ENCODE measurements around the gene HNRNPA3.
"Not testable (repeated sequence)": the region's sequence is repeated elsewhere in the genome, so short reads cannot be mapped to it uniquely, and the experiment has no call there.

HNRNPA3 gene

GRCh38 chr2:177188482-177189469 is 23.8 kb upstream of the HNRNPA3 start:
- no peak for DNase-seq

DNA sequence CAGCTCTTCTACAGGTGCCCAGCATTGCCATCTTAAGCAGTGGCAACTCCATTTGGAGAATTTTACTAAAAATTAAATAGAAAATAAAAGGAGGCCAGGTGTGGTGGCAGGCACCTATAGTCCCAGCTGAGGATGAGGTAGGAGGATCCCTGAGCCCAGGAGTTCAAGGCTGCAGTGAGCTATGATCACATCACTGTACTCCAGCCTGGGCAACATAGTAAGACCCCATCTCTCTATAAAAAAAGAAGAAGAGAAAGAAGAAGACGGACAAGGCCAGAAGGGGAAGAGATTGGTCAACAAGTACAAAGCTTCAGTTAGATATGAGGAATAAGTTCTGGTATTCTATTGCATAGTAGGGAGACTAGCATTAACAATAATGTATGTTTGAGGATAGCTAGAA is 21.7 kb upstream of the HNRNPA3 start:
- DNase-seq: no peak

DNA sequence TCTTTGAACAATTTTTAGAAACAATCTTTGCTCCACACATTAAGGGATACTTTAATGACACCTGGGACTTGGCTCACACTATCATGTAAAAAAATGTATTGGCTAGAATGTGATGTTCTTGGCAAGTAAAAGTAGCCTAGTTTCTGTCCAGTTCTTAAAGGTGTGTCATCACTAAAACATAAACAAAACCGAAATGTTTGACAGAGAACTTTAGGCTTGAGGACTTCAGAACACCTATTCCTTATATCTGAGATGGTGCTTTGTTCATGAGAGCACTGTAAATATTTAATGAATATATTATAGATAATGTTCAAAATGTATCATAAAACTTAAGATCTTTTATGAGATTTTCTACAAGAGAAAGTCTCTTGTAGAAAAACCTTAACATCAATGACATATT is 19.8 kb upstream of the HNRNPA3 start:
- DNase-seq: no peak

GRCh38 chr2:177193240-177193639 is 19.4 kb upstream of the HNRNPA3 start:
- DNase-seq: no peak

GRCh38 chr2:177195194-177195593 is 17.4 kb upstream of the HNRNPA3 start:
- DNase-seq: no peak

- not testable (repeated sequence) for DNase-seq
These were observed 12.2 kb upstream of the HNRNPA3 start for GRCh38 chr2:177200419-177200818.

DNA sequence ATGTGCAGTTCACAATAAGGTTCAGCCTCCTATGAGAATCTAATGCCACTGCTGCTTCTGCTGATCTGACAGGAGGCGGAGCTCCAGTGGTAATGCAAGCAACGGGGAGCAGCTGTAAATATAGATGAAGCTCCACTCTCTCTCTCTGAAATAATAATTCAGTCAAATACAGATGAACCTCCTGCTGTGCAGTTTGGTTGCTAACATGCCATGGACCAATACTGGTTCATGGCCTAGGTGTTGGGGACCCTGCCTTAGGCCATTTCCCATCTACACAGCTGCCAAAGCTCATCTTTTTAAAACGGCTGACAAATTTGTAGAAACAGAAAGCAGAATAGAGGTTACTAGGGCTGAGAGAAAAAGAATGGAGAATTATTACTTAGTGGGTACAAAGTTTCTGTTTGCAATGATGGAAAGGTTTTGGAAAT is 10.7 kb upstream of the HNRNPA3 start:
- DNase-seq: no peak

DNA sequence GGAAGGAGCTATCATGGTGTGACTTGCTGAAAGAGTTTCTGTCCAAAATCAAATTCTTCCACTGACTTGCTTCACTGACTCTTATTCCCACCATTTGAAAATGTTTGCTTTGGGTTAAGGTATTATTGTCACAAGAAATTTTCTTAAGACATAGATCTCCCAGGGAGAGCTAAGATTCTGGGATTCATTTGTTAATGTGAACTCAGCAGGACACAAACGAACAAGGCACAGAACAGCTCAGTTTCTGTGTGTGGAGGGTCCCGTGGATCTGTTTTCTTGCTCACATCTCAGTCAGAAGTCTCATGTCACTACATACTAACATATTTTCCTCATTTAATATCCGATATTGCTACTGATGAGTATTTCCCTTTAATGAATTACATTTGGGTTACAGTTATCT is 8.2 kb upstream of the HNRNPA3 start:
- no peak for DNase-seq

- DNase-seq: no peak
These were observed 5.5 kb upstream of the HNRNPA3 start for GRCh38 chr2:177207101-177207500.

- no peak for DNase-seq
These were observed 1.4 kb upstream of the HNRNPA3 start for GRCh38 chr2:177211169-177211568.

- no peak for DNase-seq
These were observed 953 bp upstream of the HNRNPA3 start for GRCh38 chr2:177211576-177212105.

- DNase-seq: peak; percentile 70
These were observed 580 bp downstream of the HNRNPA3 start for GRCh38 chr2:177212891-177213856.

- no peak for DNase-seq
These were observed 4.8 kb downstream of the HNRNPA3 start for GRCh38 chr2:177217247-177217843.

DNA sequence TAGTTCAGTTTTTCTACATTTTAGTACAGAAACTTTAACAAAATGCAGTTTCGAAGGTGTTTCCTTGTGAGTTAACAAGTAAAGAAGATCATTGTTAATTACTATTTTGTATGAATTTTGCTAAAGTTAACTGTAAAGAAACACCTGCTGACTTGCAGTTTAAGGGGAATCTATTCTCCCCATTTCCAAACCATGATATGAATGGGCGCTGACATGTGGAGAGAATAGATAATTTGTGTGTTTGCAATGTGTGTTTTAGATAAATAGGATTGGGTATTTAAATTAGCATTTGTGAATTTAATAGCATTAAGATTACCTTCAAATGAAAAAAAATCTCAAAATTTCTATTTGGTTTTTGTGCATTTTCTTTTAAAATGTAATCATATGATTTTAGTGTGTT is 7.2 kb downstream of the HNRNPA3 start:
- DNase-seq: not testable (repeated sequence)

DNA sequence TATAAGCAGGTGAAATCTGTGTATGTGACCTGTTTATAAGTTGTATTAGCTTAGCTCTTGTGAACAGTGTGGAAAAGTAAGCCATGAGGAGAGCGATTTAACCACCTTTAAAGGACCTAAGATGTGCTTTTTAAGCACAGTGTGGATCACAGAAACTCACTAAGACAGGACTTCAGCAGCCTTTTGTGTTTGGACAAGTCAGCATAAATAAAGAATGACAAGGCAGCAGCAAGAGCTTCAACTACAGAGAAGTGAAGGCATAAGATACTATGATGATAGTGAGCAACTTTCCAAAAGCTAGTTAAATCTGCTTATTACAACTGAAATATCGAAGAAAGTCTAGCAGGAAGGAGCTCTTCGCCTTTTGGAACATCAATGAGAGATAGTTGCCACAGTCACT is 8.9 kb downstream of the HNRNPA3 start:
- DNase-seq: no peak

DNA sequence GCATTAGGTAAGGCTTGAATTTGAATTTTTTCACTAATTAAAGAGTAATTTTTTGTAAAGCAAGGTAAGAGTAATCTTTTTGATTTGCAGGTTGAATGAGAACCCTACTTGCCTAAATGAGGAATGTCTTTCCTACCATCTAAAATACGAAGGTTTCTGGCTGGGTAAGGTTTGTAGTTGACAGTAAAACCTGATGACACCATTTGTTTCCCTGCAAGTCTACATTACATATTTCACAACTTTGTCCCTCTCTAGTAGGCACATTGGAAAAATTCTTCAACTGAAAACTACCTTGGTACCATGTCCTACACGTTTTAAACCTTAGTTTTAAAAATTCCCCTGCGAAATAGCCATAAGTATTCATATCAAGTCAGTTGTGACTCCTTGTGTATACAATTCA is 9.4 kb downstream of the HNRNPA3 start:
- no peak for DNase-seq

GRCh38 chr2:177223436-177223835 is 10.8 kb downstream of the HNRNPA3 start:
- DNase-seq: not testable (repeated sequence)

GRCh38 chr2:177225965-177226360 is 13.4 kb downstream of the HNRNPA3 start:
- no peak for DNase-seq

DNA sequence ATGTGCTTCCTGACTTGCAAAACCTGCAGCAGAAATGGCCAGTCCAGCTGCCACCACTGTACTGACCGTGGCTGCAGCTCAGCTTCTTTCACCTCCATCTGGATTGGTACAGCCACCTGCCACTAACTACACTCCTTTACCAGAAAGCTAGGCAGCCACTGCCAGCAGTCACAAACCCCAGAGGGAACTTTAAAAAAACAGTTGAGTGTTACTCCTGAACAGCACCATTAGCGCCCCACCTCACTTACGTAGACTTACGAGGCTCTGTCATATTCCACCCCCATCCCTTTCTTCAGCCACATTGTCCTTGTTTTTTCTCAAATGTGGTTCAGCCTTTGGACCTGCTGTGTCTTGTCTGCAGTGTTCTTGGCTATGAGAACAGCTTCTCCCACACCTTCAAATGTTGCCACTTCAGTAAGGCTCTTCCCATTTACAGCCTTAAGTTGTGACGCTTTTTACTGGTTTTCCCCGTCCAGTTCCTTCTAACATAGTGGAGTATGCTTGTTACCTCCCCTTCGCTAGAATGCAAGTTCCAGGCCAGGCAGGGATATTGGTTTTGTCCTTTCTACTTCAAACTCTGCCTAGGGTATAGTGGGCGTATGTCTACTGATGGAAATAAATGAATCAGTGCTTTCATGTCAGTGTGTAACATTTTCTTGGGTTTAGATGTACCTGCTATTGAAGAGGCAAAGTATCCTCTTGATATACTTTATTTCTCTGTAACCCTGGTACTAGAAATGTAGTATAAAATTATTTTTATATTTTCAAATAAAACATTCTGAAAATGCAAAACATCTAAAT is 17.0 kb downstream of the HNRNPA3 start:
- DNase-seq: no peak

- DNase-seq: no peak
These were observed 18.7 kb downstream of the HNRNPA3 start for GRCh38 chr2:177231270-177231669.

DNA sequence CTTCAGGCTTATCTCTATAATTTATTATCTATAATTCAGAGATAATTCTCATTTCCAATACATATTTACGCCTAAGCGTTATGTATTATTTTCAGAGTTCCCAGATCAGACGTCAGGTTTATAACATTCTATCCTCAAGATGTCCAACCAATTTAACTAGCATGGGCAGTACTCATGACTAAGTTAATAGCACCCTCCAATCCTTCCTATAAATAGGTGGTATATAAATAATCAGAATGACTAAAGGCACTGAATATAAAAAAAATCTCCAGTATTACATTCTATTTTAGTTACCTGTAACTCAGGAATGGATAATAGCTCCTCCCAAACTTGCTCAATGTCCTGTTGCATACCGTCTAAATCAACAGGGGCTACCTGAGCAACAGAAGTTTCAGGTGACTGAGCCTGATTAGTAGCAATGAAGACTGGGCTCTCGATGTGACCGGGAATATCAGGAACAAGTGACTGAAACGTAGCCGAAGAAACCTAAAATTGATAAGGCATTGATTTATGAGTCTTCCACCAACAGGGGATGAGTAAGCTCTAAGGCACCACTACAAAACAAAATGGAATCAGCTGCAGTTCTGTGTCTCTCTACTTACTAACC is 19.6 kb downstream of the HNRNPA3 start:
- no peak for DNase-seq

Data from 8988T (cell line).